H9 (cell line): ENCODE measurements around the gene KAT6B. TPM values are rescaled to one million over a fixed set of nuclear protein-coding genes. Genes with fewer than 3 reads are reported as not detected.

ENCODE experiments used
- DNase-seq: peaks from one replicate; pipeline ENCODE4 v3.0.0-alpha.2; 2017
- H2AFZ ChIP-seq: one replicate; pipeline ENCODE4 v1.6.1; 2013; ENCODE audit warnings: mild to moderate bottlenecking, low read length, control low read depth, moderate library complexity
- H2AK5ac ChIP-seq: 2 replicates; pipeline ENCODE4 v1.6.1; 2013; ENCODE audit warnings: low read length, control low read depth, mixed read lengths; ENCODE audit not compliant: insufficient read length
- H2BK120ac ChIP-seq: one replicate; pipeline ENCODE4 v1.6.1; 2013; ENCODE audit warnings: low read depth, mild to moderate bottlenecking, low read length, control low read depth, inconsistent platforms; ENCODE audit not compliant: poor library complexity, severe bottlenecking
- H2BK12ac ChIP-seq: 2 replicates; pipeline ENCODE4 v1.6.1; 2013; ENCODE audit warnings: low read length, control low read depth, mixed read lengths, low read depth; ENCODE audit not compliant: insufficient read length
- H2BK15ac ChIP-seq: 2 replicates; pipeline ENCODE4 v1.6.1; 2013; ENCODE audit warnings: low read depth, low read length, control low read depth
- H2BK20ac ChIP-seq: one replicate; pipeline ENCODE4 v1.6.1; 2013; ENCODE audit warnings: low read depth, mild to moderate bottlenecking, low read length, control low read depth, inconsistent platforms; ENCODE audit not compliant: poor library complexity, severe bottlenecking
- H2BK5ac ChIP-seq: 2 replicates; pipeline ENCODE4 v1.6.1; 2013; ENCODE audit warnings: low read length, control low read depth, mixed read lengths; ENCODE audit not compliant: insufficient read length
- H3K14ac ChIP-seq: 2 replicates; pipeline ENCODE4 v1.6.1; 2013; ENCODE audit warnings: low read length, control low read depth; ENCODE audit not compliant: insufficient read depth
- H3K18ac ChIP-seq: 2 replicates; pipeline ENCODE4 v1.6.1; 2013; ENCODE audit warnings: low read depth, mild to moderate bottlenecking, mixed read lengths, low read length, control low read depth; ENCODE audit not compliant: insufficient read length
- H3K23ac ChIP-seq: 2 replicates; pipeline ENCODE4 v1.6.1; 2013; ENCODE audit warnings: low read length, control low read depth, mixed read lengths, low read depth; ENCODE audit not compliant: insufficient read length
- H3K23me2 ChIP-seq: 2 replicates; pipeline ENCODE4 v1.6.1; 2013; ENCODE audit warnings: low read depth, mild to moderate bottlenecking, mixed read lengths, low read length, control low read depth; ENCODE audit not compliant: insufficient read length, poor library complexity, severe bottlenecking
- H3K27ac ChIP-seq: 2 replicates; pipeline ENCODE4 v1.5.1; 2013; ENCODE audit warnings: low read length, control low read depth, mixed read lengths, low read depth; ENCODE audit not compliant: insufficient read length
- H3K27me3 ChIP-seq: 2 replicates; pipeline ENCODE4 v1.6.1; 2013; ENCODE audit warnings: low read length, control low read depth, inconsistent platforms; ENCODE audit not compliant: insufficient read depth
- H3K4ac ChIP-seq: 2 replicates; pipeline ENCODE4 v1.6.1; 2013; ENCODE audit warnings: low read depth, mild to moderate bottlenecking, control low read depth, inconsistent platforms, low read length, moderate library complexity
- H3K4me1 ChIP-seq: 2 replicates; pipeline ENCODE4 v1.6.1; 2013; ENCODE audit warnings: low read length, control low read depth, inconsistent platforms; ENCODE audit not compliant: insufficient read depth
- H3K4me2 ChIP-seq: 2 replicates; pipeline ENCODE4 v1.6.1; 2013; ENCODE audit warnings: low read length, control low read depth, mixed read lengths; ENCODE audit not compliant: insufficient read length, insufficient read depth
- H3K56ac ChIP-seq: 2 replicates; pipeline ENCODE4 v1.6.1; 2013; ENCODE audit warnings: low read depth, mild to moderate bottlenecking, mixed read lengths, low read length, control low read depth; ENCODE audit not compliant: insufficient read length
- H3K79me1 ChIP-seq: 2 replicates; pipeline ENCODE4 v1.6.1; 2013; ENCODE audit warnings: low read depth, mild to moderate bottlenecking, moderate library complexity, low read length, control low read depth, inconsistent platforms; ENCODE audit not compliant: insufficient read depth, poor library complexity, severe bottlenecking
- H3K79me2 ChIP-seq: 2 replicates; pipeline ENCODE4 v1.6.1; 2013; ENCODE audit warnings: low read length, control low read depth, inconsistent platforms; ENCODE audit not compliant: insufficient read depth
- H3K9ac ChIP-seq: 2 replicates; pipeline ENCODE4 v1.6.1; 2013; ENCODE audit warnings: low read length, control low read depth, mixed read lengths; ENCODE audit not compliant: insufficient read length; ENCODE audit errors: extremely low read depth
- H3K9me3 ChIP-seq: one replicate; pipeline ENCODE4 v1.6.1; 2013; ENCODE audit warnings: low read depth, low read length, inconsistent platforms; ENCODE audit not compliant: control insufficient read depth
- H3T11ph ChIP-seq: one replicate; pipeline ENCODE4 v1.6.1; 2013; ENCODE audit warnings: mild to moderate bottlenecking, low read length, control low read depth, inconsistent platforms
- H4K20me1 ChIP-seq: one replicate; pipeline ENCODE4 v1.6.1; 2013; ENCODE audit not compliant: control insufficient read depth, insufficient read length, insufficient read depth
- H4K5ac ChIP-seq: 2 replicates; pipeline ENCODE4 v1.6.1; 2013; ENCODE audit warnings: low read depth, mild to moderate bottlenecking, mixed read lengths, low read length, control low read depth; ENCODE audit not compliant: insufficient read length
- H4K8ac ChIP-seq: replicated peaks from 2 replicates; pipeline ENCODE4 v1.6.1; 2013; ENCODE audit warnings: low read length, control low read depth, mixed read lengths, low read depth; ENCODE audit not compliant: insufficient read length
- H4K91ac ChIP-seq: 2 replicates; pipeline ENCODE4 v1.6.1; 2013; ENCODE audit warnings: low read depth, mild to moderate bottlenecking, moderate library complexity, mixed read lengths, low read length, control low read depth; ENCODE audit not compliant: insufficient read length
- H3K27ac Mint-ChIP-seq, 3 experiments: 2 replicates in 2 of 3; 3 replicates in 1 of 3; pipeline ENCODE4 v1.8.0; 2020 to 2021; ENCODE audit warnings: mixed read lengths in 3 of 3, mild to moderate bottlenecking in 1 of 3, moderate library complexity in 1 of 3
- H3K27me3 Mint-ChIP-seq: 2 replicates; pipeline ENCODE4 v1.8.0; 2021; ENCODE audit warnings: low read depth, mild to moderate bottlenecking, moderate library complexity, mixed read lengths
- H3K36me3 Mint-ChIP-seq, 3 experiments: 2 replicates in 2 of 3; 3 replicates in 1 of 3; pipeline ENCODE4 v1.8.0; 2020 to 2021; ENCODE audit warnings: low read depth in 3 of 3, mixed read lengths in 3 of 3; ENCODE audit not compliant: insufficient read depth in 1 of 3
- H3K4me1 Mint-ChIP-seq, 2 experiments: 2 replicates each; pipeline ENCODE4 v1.8.0; 2020; ENCODE audit warnings: mixed read lengths in 2 of 2
- H3K4me3 Mint-ChIP-seq, 2 experiments: 2 replicates in 1 of 2; 3 replicates in 1 of 2; pipeline ENCODE4 v1.8.0; 2020 to 2021; ENCODE audit warnings: mild to moderate bottlenecking in 2 of 2, mixed read lengths in 2 of 2, moderate library complexity in 1 of 2
- H3K9me3 Mint-ChIP-seq, 2 experiments: 2 replicates in 1 of 2; 3 replicates in 1 of 2; pipeline ENCODE4 v1.8.0; 2020; ENCODE audit warnings: mild to moderate bottlenecking in 2 of 2, mixed read lengths in 2 of 2, moderate library complexity in 1 of 2
- CTCF ChIP-seq: fragments of 200-600 bp; sonication (generic); conservative IDR thresholded peaks from 3 replicates; pipeline ENCODE4 v1.8.0; 2021; ENCODE audit warnings: antibody characterized with exemption, mild to moderate bottlenecking
- WGBS: extraction: QIAGEN DNeasy Blood & Tissue Kit; methylation state at CpG from one replicate; pipeline ENCODE4 v1.1.7; 2013; ENCODE audit warnings: missing lambda C conversion rate, low lambda C conversion rate, mixed read lengths; ENCODE audit not compliant: insufficient read length; ENCODE audit errors: extremely low coverage; 5-methylcytosine and 5-hydroxymethylcytosine counted together
- total RNA-seq: library from RNA; stranded (reverse); gene quantifications from 2 replicates; pipeline ENCODE4 v1.2.1, GENCODE V29; 2021

Gene KAT6B
- total RNA-seq, 1 experiment from 2014 or later = 34.2 TPM

DNA sequence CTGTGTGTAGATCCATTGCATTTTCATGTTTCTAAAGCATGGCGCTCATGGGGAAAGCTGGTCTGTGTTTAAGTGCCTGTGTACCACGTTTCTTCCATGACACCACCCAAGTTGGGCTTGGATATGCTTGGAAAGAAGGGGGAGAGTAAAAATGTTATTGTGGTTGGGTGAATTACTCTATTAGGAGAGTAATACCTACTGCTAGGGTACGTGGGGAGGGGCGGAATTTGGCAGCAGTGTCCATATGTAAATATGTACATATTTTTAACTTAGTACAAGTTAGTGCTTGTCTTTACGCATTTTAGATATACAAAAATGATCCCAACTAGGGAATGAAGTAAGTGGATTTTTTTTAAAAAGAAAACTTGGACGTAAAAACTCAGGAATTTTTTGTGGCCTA, 242.1 kb downstream of the KAT6B start:
- Histone ChIP-seq H2AFZ (no peak overlapping the region), H3K27ac (no peak overlapping the region), H2BK20ac (no peak overlapping the region), H3K56ac (no peak overlapping the region), H4K91ac (no peak overlapping the region), H4K8ac (no peak overlapping the region), H2BK5ac (no peak overlapping the region), H3K27me3 (no peaks in the 10 kb centered on the region), H3K4me1 (no peaks in the 10 kb centered on the region), H4K5ac (no peak overlapping the region), H2AK5ac (no peak overlapping the region), H3K79me2 (no peaks in the 10 kb centered on the region), H3K9me3 (no peaks in the 10 kb centered on the region), H3K4ac (no peak overlapping the region), H3K18ac (no peak overlapping the region), H3K79me1 (no peaks in the 10 kb centered on the region), H3K4me2 (no peak overlapping the region), H3K14ac (no peak overlapping the region), H3T11ph (no peak overlapping the region), H2BK12ac (no peak overlapping the region), H3K23ac (no peak overlapping the region), H3K9ac (no peak overlapping the region), H2BK15ac (no peak overlapping the region), H2BK120ac (no peak overlapping the region), H3K23me2 (no peaks in the 10 kb centered on the region), H4K20me1 (no peaks in the 10 kb centered on the region)
- Mint-ChIP-seq H3K36me3 (no peaks in the 10 kb centered on the region), H3K4me1 (peaks cover 10 to 14% of the 10 kb centered on the region in 2 experiments), H3K9me3 (no peaks in the 10 kb centered on the region), H3K4me3 (no peak overlapping the region), H3K27me3 (peaks cover 4% of the 10 kb centered on the region; the same call in 1 of the 2 replicates), H3K27ac (no peak overlapping the region; a peak in 1 of 7 replicates)
- no peak for DNase-seq
- TF ChIP-seq CTCF = no peak
- no CpG with 5 or more reads among the region's 6 CpGs for WGBS
